ENCODE measurements around the gene LRP5. TPM values are rescaled to one million over a fixed set of nuclear protein-coding genes. Genes with fewer than 3 reads are reported as not detected.

Gene LRP5
- polyA plus RNA-seq, 3 donors, result 0.23 to 0.29 TPM; not detected in 1

GRCh38 chr11:68351450-68352275 lies 39.3 kb downstream of the LRP5 start:
- no peak for TF ChIP-seq CTCF (IDR thresholded peaks at IDR 0.05)
- Mint-ChIP-seq H3K27ac (no peak overlapping the region), H3K27me3 (ENCODE audit: low read depth in 3 of 3) (peaks cover 0 to 3% (median 0%) of the 10 kb centered on the region in 3 donors), H3K9me3 (peaks cover 0 to 1% (median 0%) of the 10 kb centered on the region in 7 donors), H3K4me3 (no peak overlapping the region), H3K36me3 (no peaks in the 10 kb centered on the region), H3K4me1 (no peaks in the 10 kb centered on the region)
- Histone ChIP-seq H3K27ac (ENCODE audit: low read depth in 1 of 2, low read length in 2 of 2) (no peak overlapping the region), H3K4me1 (ENCODE audit: control insufficient read depth in 1 of 2, insufficient read depth in 2 of 2, low read length in 2 of 2) (no peaks in the 10 kb centered on the region), H3K36me3 (replicated peaks in 1 of 2; ENCODE audit: control insufficient read depth in 1 of 2, insufficient read depth in 2 of 2, low read length in 2 of 2) (no peaks in the 10 kb centered on the region), H3K79me2 (ENCODE audit: insufficient read depth, low read length) (no peaks in the 10 kb centered on the region), H3K4me2 (replicated peaks; ENCODE audit: extremely low read depth, low read length, poor library complexity, severe bottlenecking) (no peak overlapping the region), H3K27me3 (ENCODE audit: control insufficient read depth in 2 of 2, insufficient read depth in 2 of 2, low read length in 2 of 2) (no peaks in the 10 kb centered on the region), H3K4me3 (replicated peaks in 1 of 3; ENCODE audit: low read depth in 2 of 3, low read length in 3 of 3) (no peak overlapping the region), H3K9ac (ENCODE audit: insufficient read depth, low read length, poor library complexity, severe bottlenecking) (no peak overlapping the region), H3K9me3 (replicated peaks in 1 of 2; ENCODE audit: control insufficient read depth in 1 of 2, insufficient read depth in 1 of 2, low read length in 2 of 2) (no peaks in the 10 kb centered on the region), H2AFZ (ENCODE audit: insufficient read depth, low read depth, low read length, poor library complexity, severe bottlenecking) (no peak overlapping the region), H4K20me1 (ENCODE audit: insufficient read depth, low read length) (no peaks in the 10 kb centered on the region)
- intact Hi-C loops (cut with micrococcal nuclease), result no loop called here
- WGBS (ENCODE audit: insufficient coverage), result 92% methylated on average over 29 of the region's 32 CpGs
- no peak for DNase-seq

- no peaks in the 10 kb centered on the region for H4K20me1 ChIP-seq (ENCODE audit: insufficient read depth, low read length)
- WGBS (ENCODE audit: insufficient coverage), result 94% methylated on average over 4 of the region's 4 CpGs
- no peaks in the 10 kb centered on the region for H3K79me2 ChIP-seq (ENCODE audit: insufficient read depth, low read length)
- no peaks in the 10 kb centered on the region for H3K4me1 ChIP-seq (ENCODE audit: control insufficient read depth in 1 of 2, insufficient read depth in 2 of 2, low read length in 2 of 2)
- no peaks in the 10 kb centered on the region for H3K4me1 Mint-ChIP-seq
- no peak overlapping the region for H3K4me3 ChIP-seq (replicated peaks in 1 of 3; ENCODE audit: low read depth in 2 of 3, low read length in 3 of 3)
- no peak overlapping the region for H3K4me3 Mint-ChIP-seq
- peaks cover 0 to 1% (median 0%) of the 10 kb centered on the region in 7 donors for H3K9me3 Mint-ChIP-seq
- H3K27ac Mint-ChIP-seq, result peak overlapping the region in 1 of 7 donors; percentile 75
- H3K4me2 ChIP-seq (replicated peaks; ENCODE audit: extremely low read depth, low read length, poor library complexity, severe bottlenecking), result no peak overlapping the region
- H2AFZ ChIP-seq (ENCODE audit: insufficient read depth, low read depth, low read length, poor library complexity, severe bottlenecking), result no peak overlapping the region
- no peak for DNase-seq
- H3K27me3 Mint-ChIP-seq (ENCODE audit: low read depth in 3 of 3), result peaks cover 0 to 3% (median 0%) of the 10 kb centered on the region in 3 donors
- H3K27me3 ChIP-seq (ENCODE audit: control insufficient read depth in 2 of 2, insufficient read depth in 2 of 2, low read length in 2 of 2), result no peaks in the 10 kb centered on the region
- intact Hi-C loops (cut with micrococcal nuclease), result no loop called here
- H3K9me3 ChIP-seq (replicated peaks in 1 of 2; ENCODE audit: control insufficient read depth in 1 of 2, insufficient read depth in 1 of 2, low read length in 2 of 2), result no peaks in the 10 kb centered on the region
- TF ChIP-seq CTCF (IDR thresholded peaks at IDR 0.05), result no peak
- H3K27ac ChIP-seq (ENCODE audit: low read depth in 1 of 2, low read length in 2 of 2), result no peak overlapping the region
- H3K36me3 ChIP-seq (replicated peaks in 1 of 2; ENCODE audit: control insufficient read depth in 1 of 2, insufficient read depth in 2 of 2, low read length in 2 of 2), result no peaks in the 10 kb centered on the region
- H3K9ac ChIP-seq (ENCODE audit: insufficient read depth, low read length, poor library complexity, severe bottlenecking), result no peak overlapping the region
- H3K36me3 Mint-ChIP-seq, result no peaks in the 10 kb centered on the region
Measured at GRCh38 chr11:68352591-68352990, 40.2 kb downstream of the LRP5 start.

Data from CD14-positive monocyte (primary cell).